HG02870 (cell line): ENCODE data around the gene GPR18.
"Not testable (repeated sequence)": the region's sequence is repeated elsewhere in the genome, so short reads cannot be mapped to it uniquely, and the experiment has no call there.

Experiments
- ATAC-seq: cut with Tn5 transposase; IDR thresholded peaks from one replicate; pipeline ENCODE4 v1.9.1; 2021; ENCODE audit warnings: mild to moderate bottlenecking, moderate library complexity; ENCODE audit not compliant: unreplicated experiment

Gene GPR18

DNA sequence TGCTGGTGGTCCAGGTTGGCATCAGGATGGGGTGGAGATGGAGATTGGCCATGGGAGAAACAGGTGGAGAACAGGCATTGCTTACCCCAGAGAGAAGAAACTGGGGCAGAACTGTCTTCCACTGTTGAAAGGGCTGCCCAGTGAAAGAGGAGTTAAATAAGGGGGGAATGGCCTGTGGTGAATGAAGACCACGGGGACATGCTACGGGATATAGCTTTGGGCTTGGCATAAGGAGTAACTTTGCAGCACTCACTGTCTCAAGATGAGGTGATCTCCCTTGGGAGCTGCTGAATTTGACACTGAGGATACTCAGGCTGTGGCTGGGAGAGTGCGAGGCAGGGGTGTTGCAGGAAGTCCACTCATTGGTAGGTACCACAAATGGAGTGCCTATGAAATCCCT is 10.6 kb upstream of the GPR18 start:
- ATAC-seq = no peak

GRCh38 chr13:99267927-99268326 is 9.7 kb upstream of the GPR18 start:
- no peak for ATAC-seq

- ATAC-seq = no peak
Measured at GRCh38 chr13:99266827-99267226, 8.6 kb upstream of the GPR18 start.

DNA sequence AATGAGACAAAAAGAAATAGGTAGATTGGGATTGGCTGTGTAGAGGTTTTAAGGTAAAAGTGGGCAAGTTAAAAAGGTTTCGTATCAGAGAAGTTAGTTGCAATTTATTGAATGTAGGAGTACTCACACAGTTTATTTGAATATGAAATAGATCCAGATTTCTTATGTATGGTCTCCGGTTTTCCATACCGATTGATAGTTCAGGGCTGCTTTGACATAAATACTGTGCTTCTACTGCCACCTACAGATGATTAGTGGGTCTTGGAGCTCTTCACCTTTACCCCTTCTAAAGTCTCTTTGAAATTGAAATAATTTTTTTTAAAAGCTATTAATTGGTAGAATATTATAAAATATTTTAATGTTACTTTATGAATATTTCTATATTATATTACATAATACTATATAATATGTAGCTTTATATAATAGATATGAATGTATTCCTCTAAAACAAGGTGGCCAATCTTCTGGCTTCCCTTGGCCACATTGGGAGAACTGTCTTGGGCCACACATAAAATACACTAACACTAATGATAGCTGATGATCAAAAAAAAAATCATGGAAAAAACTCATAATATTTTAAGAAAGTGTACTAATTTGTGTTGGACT is 7.7 kb upstream of the GPR18 start:
- peak; percentile 45 for ATAC-seq

DNA sequence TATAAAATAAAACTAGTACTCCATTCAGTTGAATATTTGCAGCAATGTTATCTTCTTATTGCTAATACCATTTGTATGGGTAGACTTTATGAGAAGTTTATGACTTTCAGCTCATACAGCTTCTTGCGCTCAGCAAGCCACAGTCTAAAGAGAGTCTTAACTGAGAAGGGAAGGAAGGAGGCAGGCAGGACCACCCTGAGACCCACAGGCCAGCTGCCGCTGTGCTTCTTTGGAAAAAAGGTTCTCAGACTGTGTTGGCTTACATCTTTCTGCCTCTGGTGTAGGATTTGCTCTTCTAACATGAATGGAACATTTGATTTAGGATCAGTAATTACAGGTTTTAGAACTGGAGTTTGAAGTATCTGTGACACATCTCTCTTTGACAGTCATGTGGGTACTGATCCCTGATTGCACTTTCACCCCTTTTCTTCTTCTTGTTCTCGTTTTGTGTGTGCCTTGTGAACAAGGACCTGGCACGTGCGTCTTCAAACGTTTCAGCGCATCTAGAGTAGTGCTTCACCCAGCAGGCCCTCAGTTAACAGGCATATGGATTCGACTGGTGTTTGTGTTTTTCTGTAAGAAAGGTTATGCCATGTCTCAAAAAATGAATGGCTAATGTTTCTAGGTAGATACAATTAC is 7.1 kb upstream of the GPR18 start:
- ATAC-seq = no peak

DNA sequence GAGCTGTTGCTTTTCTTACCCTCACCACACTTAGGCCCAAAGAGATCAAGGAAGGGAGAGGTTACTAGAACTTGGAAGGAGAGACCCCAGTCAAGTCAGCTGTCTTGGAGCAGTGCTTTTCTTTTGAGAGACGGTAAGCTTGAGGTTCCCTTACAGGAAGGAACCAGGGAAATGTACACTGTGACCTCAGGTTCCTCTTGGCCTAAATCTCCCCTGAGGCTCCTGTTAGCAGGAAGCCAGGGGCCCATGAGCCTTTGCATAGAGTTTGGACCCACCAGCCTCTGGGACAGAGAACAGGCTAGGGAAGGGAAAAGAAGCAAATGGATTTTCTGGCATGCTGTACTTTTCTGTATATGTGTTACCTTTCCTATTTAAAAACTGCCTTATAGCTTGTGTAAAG is 5.9 kb upstream of the GPR18 start:
- ATAC-seq = no peak

DNA sequence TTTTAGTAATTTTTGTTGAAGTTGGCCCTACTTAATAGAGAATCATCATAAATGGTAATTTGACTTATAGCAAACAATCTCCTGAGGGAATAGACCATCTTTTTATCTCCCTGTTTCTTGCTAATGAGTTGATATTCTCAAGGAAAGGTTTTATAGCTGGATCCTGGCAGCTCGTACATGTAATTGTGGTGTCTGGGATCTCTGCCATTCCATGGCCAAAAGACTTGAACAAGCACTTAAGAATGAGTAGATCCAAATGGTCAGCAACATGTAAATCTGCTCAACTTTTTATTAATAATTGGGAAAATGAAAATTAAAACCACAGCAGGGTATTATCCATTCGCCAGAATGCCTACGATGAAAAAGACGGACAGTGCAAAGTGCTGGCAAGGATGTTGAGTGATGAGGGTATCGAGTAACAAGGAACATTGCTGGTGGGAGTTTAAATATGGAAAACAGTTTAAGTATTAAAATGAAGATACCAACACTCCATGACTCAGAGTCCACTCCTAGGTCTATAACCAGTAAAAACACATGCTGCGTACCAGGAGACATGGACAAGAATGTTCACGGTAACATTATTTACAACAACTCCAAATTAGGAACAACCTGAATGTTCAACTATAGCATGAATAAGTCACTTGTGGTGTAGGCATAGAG is 5.1 kb upstream of the GPR18 start:
- ATAC-seq = no peak

- no peak for ATAC-seq
Measured at GRCh38 chr13:99261059-99261458, 2.9 kb upstream of the GPR18 start.

GRCh38 chr13:99260216-99260615 is 2.0 kb upstream of the GPR18 start:
- ATAC-seq = no peak

GRCh38 chr13:99258946-99259345 is 767 bp upstream of the GPR18 start:
- peak; percentile 48 for ATAC-seq

DNA sequence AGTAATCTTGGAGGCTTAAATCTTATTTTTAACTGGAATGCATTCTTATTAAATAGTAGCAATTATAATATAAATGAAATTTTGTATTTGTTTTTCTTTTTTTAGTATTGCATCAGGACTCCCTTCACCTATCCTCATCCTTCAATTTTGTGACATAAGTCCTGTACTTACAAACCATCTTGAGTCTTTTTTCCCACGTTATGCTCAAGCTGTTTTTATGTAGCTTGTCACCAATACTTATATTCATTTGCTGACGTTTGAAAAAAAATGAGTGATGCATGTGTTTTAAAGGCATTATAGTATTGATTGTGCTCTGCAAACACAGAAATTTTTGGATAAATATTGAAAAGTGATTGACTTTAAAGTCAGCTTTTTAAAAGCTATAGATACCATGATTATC is 888 bp downstream of the GPR18 start:
- ATAC-seq = no peak

- no peak for ATAC-seq
Measured at GRCh38 chr13:99256709-99257108, 1.5 kb downstream of the GPR18 start.

DNA sequence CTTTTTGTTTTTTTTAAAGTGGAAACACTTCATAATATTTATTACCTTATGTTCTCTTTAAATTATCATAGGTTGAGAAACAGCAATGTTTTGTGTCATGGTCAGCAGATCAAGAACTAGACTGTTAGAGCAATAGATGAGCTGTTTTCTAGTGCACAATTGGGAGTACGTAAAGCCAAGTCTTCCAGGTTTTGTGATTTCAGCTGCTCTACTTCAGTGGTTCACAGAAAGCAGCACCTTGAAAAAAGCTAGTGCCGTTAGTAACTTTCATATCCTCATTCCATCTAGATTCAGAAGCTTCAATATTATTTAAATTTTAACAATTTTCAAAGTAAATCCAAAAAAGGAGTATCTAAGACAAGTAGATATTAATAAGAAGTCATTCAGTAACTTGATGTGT is 1.9 kb downstream of the GPR18 start:
- ATAC-seq = no peak

- no peak for ATAC-seq
Measured at GRCh38 chr13:99255271-99255670, 2.9 kb downstream of the GPR18 start.

- ATAC-seq = no peak
Measured at GRCh38 chr13:99254830-99255229, 3.3 kb downstream of the GPR18 start.

- no peak for ATAC-seq
Measured at GRCh38 chr13:99251921-99252320, 6.3 kb downstream of the GPR18 start.

- no peak for ATAC-seq
Measured at GRCh38 chr13:99250982-99251825, 7.0 kb downstream of the GPR18 start.

- not testable (repeated sequence) for ATAC-seq
Measured at GRCh38 chr13:99249606-99250005, 8.6 kb downstream of the GPR18 start.

DNA sequence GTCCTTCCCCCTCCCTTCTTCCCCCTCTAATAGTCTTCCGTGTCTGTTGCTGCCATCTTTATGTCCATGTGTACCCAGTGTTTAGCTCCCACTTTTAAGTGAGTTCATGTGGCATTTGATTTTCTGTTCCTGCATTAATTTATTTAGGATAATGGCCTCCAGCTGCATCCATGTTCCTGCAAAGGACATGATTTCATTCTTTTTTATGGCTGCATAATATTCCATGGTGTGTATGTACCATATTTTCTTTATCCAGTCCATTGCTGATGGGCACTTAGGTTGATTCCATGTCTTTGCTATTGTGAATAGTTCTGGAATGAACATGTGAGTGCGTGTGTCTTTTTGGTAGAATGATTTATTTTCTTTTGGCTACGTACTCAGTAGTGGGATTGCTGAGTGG is 9.0 kb downstream of the GPR18 start:
- ATAC-seq = not testable (repeated sequence)

DNA sequence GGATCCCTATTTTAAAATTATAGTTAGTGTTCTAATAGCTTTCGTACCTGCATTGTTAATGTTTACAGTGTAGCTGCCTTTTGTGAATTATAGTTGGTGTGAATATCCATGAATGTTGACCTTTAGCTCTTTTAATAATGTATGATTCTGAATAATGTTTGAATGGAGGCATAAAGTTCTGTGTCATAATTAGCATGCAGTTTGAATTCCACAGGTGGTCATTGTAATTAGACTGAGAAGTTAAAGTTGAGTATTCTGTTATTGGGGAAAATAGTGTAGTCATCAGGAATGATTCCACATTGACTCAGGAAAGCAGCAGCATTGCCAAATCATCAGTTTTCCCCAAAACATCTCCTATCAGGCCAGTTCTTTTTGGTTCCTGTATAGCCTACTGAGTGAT is 12.1 kb downstream of the GPR18 start:
- no peak for ATAC-seq

DNA sequence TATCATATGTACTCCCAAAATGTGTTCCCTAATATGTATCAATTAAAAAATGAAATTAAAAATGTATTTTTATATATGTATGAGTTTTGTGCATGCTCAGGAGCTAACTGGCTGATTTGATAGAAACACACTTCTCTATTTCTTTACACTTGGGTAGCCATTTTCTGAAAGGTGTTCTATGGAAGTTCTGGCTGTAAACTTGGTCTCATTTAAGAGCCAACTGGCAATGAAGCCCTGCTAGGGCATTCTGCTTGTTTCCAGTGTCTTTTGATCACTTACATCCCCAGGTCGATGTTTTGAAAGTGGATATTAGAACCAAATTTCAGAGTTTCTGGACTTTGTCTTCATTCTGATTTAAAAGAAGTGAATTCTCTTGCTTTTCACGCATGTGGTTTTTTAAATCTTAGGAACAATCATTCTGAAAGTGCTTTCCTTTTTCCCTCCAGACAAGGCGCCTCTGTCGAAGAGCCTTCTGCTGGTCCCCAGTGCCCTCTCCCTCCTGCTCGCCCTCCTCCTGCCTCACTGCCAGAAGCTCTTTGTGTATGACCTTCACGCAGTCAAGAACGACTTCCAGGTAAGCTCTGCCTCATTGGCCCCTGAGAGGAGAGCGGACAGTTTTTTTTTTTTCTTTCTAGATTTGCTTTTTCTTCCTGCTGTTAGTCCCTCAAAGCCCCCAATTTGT is 20.1 kb downstream of the GPR18 start:
- ATAC-seq = peak; percentile 55
